NCI-H2227 treated with DMSO at 0.1 percent for 48 hours (cell line): ENCODE measurements around the gene TTC9.
"Not testable (repeated sequence)": the region's sequence is repeated elsewhere in the genome, so short reads cannot be mapped to it uniquely, and the experiment has no call there.

Experiments
- DNase-seq: peaks from one replicate; lab custom pipeline; 2025; lab: John Stamatoyannopoulos, UW

Gene TTC9

GRCh38 chr14:70680748-70681147 is 39.0 kb downstream of the TTC9 start:
- DNase-seq: no peak

- no peak for DNase-seq
Observed at GRCh38 chr14:70683983-70684382, 42.3 kb downstream of the TTC9 start.

GRCh38 chr14:70685474-70686197 is 43.9 kb downstream of the TTC9 start:
- no peak for DNase-seq

GRCh38 chr14:70692210-70692609 is 50.5 kb downstream of the TTC9 start:
- DNase-seq: no peak

- no peak for DNase-seq
Observed at GRCh38 chr14:70696026-70696425, 54.3 kb downstream of the TTC9 start.

GRCh38 chr14:70697701-70698100 is 56.0 kb downstream of the TTC9 start:
- DNase-seq: no peak

GRCh38 chr14:70698288-70698687 is 56.6 kb downstream of the TTC9 start:
- no peak for DNase-seq

- DNase-seq: no peak
Observed at GRCh38 chr14:70699646-70700045, 57.9 kb downstream of the TTC9 start.

- DNase-seq: no peak
Observed at GRCh38 chr14:70700955-70701585, 59.4 kb downstream of the TTC9 start.

GRCh38 chr14:70701610-70702009 is 59.9 kb downstream of the TTC9 start:
- DNase-seq: no peak

GRCh38 chr14:70702161-70702560 is 60.4 kb downstream of the TTC9 start:
- DNase-seq: no peak

GRCh38 chr14:70703621-70704168 is 62.0 kb downstream of the TTC9 start:
- not testable (repeated sequence) for DNase-seq

- DNase-seq: no peak
Observed at GRCh38 chr14:70704960-70705359, 63.2 kb downstream of the TTC9 start.

- DNase-seq: no peak
Observed at GRCh38 chr14:70706177-70706576, 64.5 kb downstream of the TTC9 start.

GRCh38 chr14:70707138-70708038 is 65.7 kb downstream of the TTC9 start:
- no peak for DNase-seq

- DNase-seq: no peak
Observed at GRCh38 chr14:70708717-70709570, 67.2 kb downstream of the TTC9 start.

- peak; percentile 95 for DNase-seq
Observed at GRCh38 chr14:70709726-70710382, 68.1 kb downstream of the TTC9 start.

GRCh38 chr14:70711451-70711850 is 69.7 kb downstream of the TTC9 start:
- DNase-seq: no peak

- DNase-seq: no peak
Observed at GRCh38 chr14:70713096-70713495, 71.4 kb downstream of the TTC9 start.

GRCh38 chr14:70713511-70713916 is 71.8 kb downstream of the TTC9 start:
- no peak for DNase-seq

GRCh38 chr14:70714055-70714550 is 72.4 kb downstream of the TTC9 start:
- peak; percentile 47 for DNase-seq
